CD4-positive, alpha-beta T cell (primary cell): ENCODE results near the gene GNB2. TPM values are rescaled to one million over a fixed set of nuclear protein-coding genes. Genes with fewer than 3 reads are reported as not detected.

ENCODE experiments used
- ATAC-seq: fragments of 200-7000 bp; cut with Tn5 transposase; one replicate; pipeline ENCODE4 v1.10.0; 2022; ENCODE audit warnings: mild to moderate bottlenecking; ENCODE audit not compliant: poor library complexity
- CTCF ChIA-PET: fragments of 350-600 bp; sonication (Branson Sonifier 250); formaldehyde crosslinking; loops from one replicate; lab custom pipeline; 2021; ENCODE audit warnings: antibody characterized with exemption, inconsistent platforms; lab: Charles Lee
- POLR2A ChIA-PET: fragments of 350-600 bp; sonication (Branson Sonifier 250); formaldehyde crosslinking; loops from one replicate; lab custom pipeline; 2021; ENCODE audit warnings: antibody characterized with exemption, inconsistent platforms; lab: Charles Lee
- DNase-seq, 14 experiments: peaks; one replicate each; pipeline ENCODE4 v3.0.0-alpha.2; 2013 to 2020; ENCODE audit warnings: mixed read lengths in 2 of 14
- H3K27ac ChIP-seq, 2 donors: one replicate each; pipeline versions ENCODE4 v1.5.1 to v1.7.0; 2013; ENCODE audit warnings: low read length in 2 of 2, low read depth in 1 of 2, mild to moderate bottlenecking in 1 of 2
- H3K27me3 ChIP-seq, 2 experiments: 1 replicate in 1 of 2; 2 replicates in 1 of 2; pipeline versions ENCODE4 v1.6.1 to v1.7.0; 2013; ENCODE audit warnings: low read length in 2 of 2, control low read depth in 1 of 2, mild to moderate bottlenecking in 1 of 2, moderate library complexity in 1 of 2; ENCODE audit not compliant: insufficient read depth in 2 of 2, control insufficient read depth in 1 of 2
- H3K36me3 ChIP-seq: one replicate; pipeline ENCODE4 v1.6.1; 2013; ENCODE audit warnings: low read length, control low read depth; ENCODE audit not compliant: insufficient read depth
- H3K4me1 ChIP-seq: one replicate; pipeline ENCODE4 v1.6.1; 2013; ENCODE audit warnings: low read length, control low read depth; ENCODE audit not compliant: insufficient read depth
- H3K4me3 ChIP-seq: one replicate; pipeline ENCODE4 v1.5.1; 2013; ENCODE audit warnings: mild to moderate bottlenecking, low read length, moderate library complexity
- H3K9me3 ChIP-seq, 2 experiments: 1 replicate in 1 of 2; 2 replicates in 1 of 2; pipeline versions ENCODE4 v1.6.1 to v1.7.0; 2013; ENCODE audit warnings: low read length in 2 of 2, mild to moderate bottlenecking in 2 of 2, control low read depth in 1 of 2, moderate library complexity in 1 of 2; ENCODE audit not compliant: control insufficient read depth in 1 of 2, insufficient read depth in 1 of 2
- H3K27ac Mint-ChIP-seq: one replicate; pipeline ENCODE4 v1.8.0; 2020; ENCODE audit warnings: mixed read lengths
- H3K27me3 Mint-ChIP-seq: one replicate; pipeline ENCODE4 v1.8.0; 2021; ENCODE audit warnings: mixed read lengths
- H3K36me3 Mint-ChIP-seq: one replicate; pipeline ENCODE4 v1.8.0; 2021; ENCODE audit warnings: low read depth, mixed read lengths
- H3K4me1 Mint-ChIP-seq: one replicate; pipeline ENCODE4 v1.8.0; 2021; ENCODE audit warnings: low read depth, mixed read lengths
- H3K4me3 Mint-ChIP-seq: one replicate; pipeline ENCODE4 v1.8.0; 2020; ENCODE audit warnings: mild to moderate bottlenecking, mixed read lengths
- H3K9me3 Mint-ChIP-seq: one replicate; pipeline ENCODE4 v1.8.0; 2020; ENCODE audit warnings: mixed read lengths
- CTCF ChIP-seq: fragments of 200-600 bp; IDR thresholded peaks from one replicate; pipeline ENCODE4 v1.8.0; 2022; ENCODE audit warnings: antibody characterized with exemption, mild to moderate bottlenecking
- intact Hi-C, 2 experiments: fragments of 100-400 bp; cut with DNase I in 1 of 2; cut with micrococcal nuclease in 1 of 2; formaldehyde crosslinking; loops; one replicate each; pipeline versions ENCODE4 v1.15.1 to v1.9.0; 2023 to 2025; cut with DNase I, micrococcal nuclease
- total RNA-seq, 174 experiments: library from RNA in 2 of 174; stranded (reverse) in 2 of 174; gene quantifications; one replicate each; pipeline ENCODE4 v1.2.3 and lab custom pipeline; 2021 to 2026

The GNB2 gene
- total RNA-seq, 2 experiments from 2014 or later: 87.8 to 91.9 TPM

GRCh38 chr7:100674411-100675104 lies 1.0 kb downstream of the GNB2 start:
- H3K36me3 ChIP-seq: peaks cover 33% of the 10 kb centered on the region
- POLR2A ChIA-PET: interaction anchor here (0.7 to 10.6 kb wide), 12 partner anchors 17 to 548 kb away, joined by 3 to 92 read pairs (median 4); partner anchors contain the start of genes FBXO24, GIGYF1, LRCH4 and MBLAC1
- H3K4me3 Mint-ChIP-seq: peak overlapping the region; percentile 99
- no peak for TF ChIP-seq CTCF
- H3K27me3 Mint-ChIP-seq: no peaks in the 10 kb centered on the region
- peaks cover 29% of the 10 kb centered on the region for H3K4me1 Mint-ChIP-seq
- H3K4me3 ChIP-seq: peak overlapping the region; percentile 94
- H3K9me3 ChIP-seq: no peaks in the 10 kb centered on the region
- peaks cover 46% of the 10 kb centered on the region for H3K36me3 Mint-ChIP-seq
- peak overlapping the region; percentile 86 to 90 for H3K27ac ChIP-seq
- ATAC-seq (peak; percentile 0), DNase-seq (peak in 4 of 14 experiments; percentile 26 to 63 (median 47))
- intact Hi-C loops: loop anchor here (2.0 to 5.0 kb wide), 5 partner anchors 47 to 237 kb away; partner anchors contain the start of genes MOSPD3 (in 1 of the 2), PPP1R35 (in 1 of the 2) and TSC22D4 (in 1 of the 2)
- H3K9me3 Mint-ChIP-seq: no peaks in the 10 kb centered on the region
- no peaks in the 10 kb centered on the region for H3K27me3 ChIP-seq
- peak overlapping the region; percentile 92 for H3K27ac Mint-ChIP-seq
- CTCF ChIA-PET: interaction anchor here (0.7 to 1.4 kb wide), 3 partner anchors 31 to 224 kb away, joined by 3 to 6 read pairs (median 5); partner anchors contain the start of gene MOSPD3
- peaks cover 38% of the 10 kb centered on the region for H3K4me1 ChIP-seq

- Mint-ChIP-seq H3K27ac (peak overlapping the region; percentile 95), H3K4me3 (peak overlapping the region; percentile 99), H3K9me3 (no peaks in the 10 kb centered on the region), H3K27me3 (no peaks in the 10 kb centered on the region), H3K36me3 (peaks cover 51% of the 10 kb centered on the region), H3K4me1 (peaks cover 34% of the 10 kb centered on the region)
- Histone ChIP-seq H3K27ac (peak overlapping the region; percentile 86 to 90), H3K4me3 (peak overlapping the region; percentile 94), H3K9me3 (no peaks in the 10 kb centered on the region), H3K4me1 (peaks cover 43% of the 10 kb centered on the region), H3K36me3 (peaks cover 34% of the 10 kb centered on the region), H3K27me3 (no peaks in the 10 kb centered on the region)
- no peak for TF ChIP-seq CTCF
- peak in 5 of 14 experiments; percentile 25 to 40 (median 33) for DNase-seq
- CTCF ChIA-PET: interaction anchor here (1.3 to 1.4 kb wide), 2 partner anchors 30 to 63 kb away, joined by 3 to 5 read pairs; partner anchors contain the start of gene MOSPD3
- intact Hi-C loops: loop anchor here (2.0 to 5.0 kb wide), 3 partner anchors 62 to 198 kb away; partner anchors contain the start of genes MOSPD3 (in 1 of the 2) and TSC22D4 (in 1 of the 2)
- POLR2A ChIA-PET: interaction anchor here (0.8 to 10.6 kb wide), 10 partner anchors 14 to 247 kb away, joined by 3 to 92 read pairs (median 8); partner anchors contain the start of genes FBXO24, GIGYF1, LRCH4 and MOSPD3
- ATAC-seq: peak; percentile 15
Observed at GRCh38 chr7:100675105-100675451, 1.5 kb downstream of the GNB2 start.

GRCh38 chr7:100675581-100676350 lies 2.2 kb downstream of the GNB2 start:
- DNase-seq (peak; percentile 70 to 98 (median 87)), ATAC-seq (peak; percentile 65)
- no peak for TF ChIP-seq CTCF
- H3K4me1 ChIP-seq: peaks cover 50% of the 10 kb centered on the region
- H3K27ac ChIP-seq: peak overlapping the region; percentile 86 to 88
- intact Hi-C loops: loop anchor here (2.0 to 5.0 kb wide), 5 partner anchors 15 to 198 kb away; partner anchors contain the start of genes MOSPD3 (in 1 of the 2) and TSC22D4 (in 1 of the 2)
- ChIA-PET CTCF (interaction anchor here (1.3 kb wide), 1 partner anchor 63 kb away, joined by 3 read pairs; the partner anchor contains the start of gene MOSPD3), POLR2A (interaction anchor here (0.9 to 10.6 kb wide), 10 partner anchors 13 to 247 kb away, joined by 3 to 92 read pairs (median 9); partner anchors contain the start of genes FBXO24, GIGYF1, LRCH4 and MOSPD3)
- H3K36me3 ChIP-seq: peaks cover 34% of the 10 kb centered on the region
- peak overlapping the region; percentile 97 for H3K4me3 Mint-ChIP-seq
- H3K9me3 ChIP-seq: no peaks in the 10 kb centered on the region
- no peaks in the 10 kb centered on the region for H3K27me3 ChIP-seq
- peaks cover 58% of the 10 kb centered on the region for H3K36me3 Mint-ChIP-seq
- peak overlapping the region; percentile 95 for H3K27ac Mint-ChIP-seq
- peaks cover 41% of the 10 kb centered on the region for H3K4me1 Mint-ChIP-seq
- H3K4me3 ChIP-seq: peak overlapping the region; percentile 94
- no peaks in the 10 kb centered on the region for H3K27me3 Mint-ChIP-seq
- no peaks in the 10 kb centered on the region for H3K9me3 Mint-ChIP-seq
